DOHH2 (cell line): ENCODE data around the gene CABLES1.

Experiments used
- EZH2phosphoT487 ChIP-seq: fragments of 200-600 bp; sonication (generic); IDR thresholded peaks from 2 replicates; pipeline ENCODE4 v1.6.1; 2017; ENCODE audit warnings: borderline replicate concordance, mild to moderate bottlenecking, antibody characterized with exemption, low read length, moderate library complexity, mixed read lengths
- TF ChIP-seq, protein P1 (sequence below): fragments of 200-600 bp; sonication (generic); IDR thresholded peaks from one replicate; pipeline ENCODE4 v1.5.1; 2014; ENCODE audit warnings: antibody characterized with exemption, mild to moderate bottlenecking, low read depth, low read length; ENCODE audit not compliant: poor library complexity, severe bottlenecking

DNA sequence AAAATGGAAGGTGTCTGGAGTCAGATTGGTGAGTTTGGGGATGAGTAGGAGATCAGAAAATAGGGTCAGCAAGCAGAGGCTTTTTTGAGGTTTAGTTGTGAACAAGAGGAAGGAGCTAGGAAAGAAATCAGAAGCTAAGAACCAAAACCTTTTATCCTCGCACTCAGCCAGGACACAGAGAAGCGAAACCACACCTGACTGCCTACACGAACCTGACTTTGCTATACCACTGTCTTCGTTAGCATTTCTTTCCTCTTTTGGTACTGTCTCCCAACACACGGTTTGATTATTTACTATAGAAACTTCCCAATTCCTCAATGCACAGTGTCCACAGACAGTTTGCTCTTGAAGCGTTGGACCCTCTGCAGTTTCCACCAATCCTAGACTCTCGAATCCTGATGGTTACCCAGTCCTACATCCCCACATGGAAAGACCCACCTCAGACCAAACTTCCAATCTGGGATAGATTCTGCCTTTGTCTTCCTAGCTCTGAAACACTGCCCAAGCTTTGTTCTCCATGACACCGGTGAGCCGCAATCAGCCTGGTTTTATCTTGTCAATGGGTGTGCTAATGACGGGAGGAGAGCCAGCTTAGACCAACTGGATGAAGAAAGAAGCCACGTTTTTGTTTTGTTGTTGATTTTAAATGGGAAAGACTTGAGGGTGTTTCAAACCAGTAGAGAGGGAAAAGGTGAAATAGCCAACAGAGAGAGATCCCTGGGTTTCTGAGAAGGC, 137.4 kb downstream of the CABLES1 start:
- TF ChIP-seq, protein P1, sequence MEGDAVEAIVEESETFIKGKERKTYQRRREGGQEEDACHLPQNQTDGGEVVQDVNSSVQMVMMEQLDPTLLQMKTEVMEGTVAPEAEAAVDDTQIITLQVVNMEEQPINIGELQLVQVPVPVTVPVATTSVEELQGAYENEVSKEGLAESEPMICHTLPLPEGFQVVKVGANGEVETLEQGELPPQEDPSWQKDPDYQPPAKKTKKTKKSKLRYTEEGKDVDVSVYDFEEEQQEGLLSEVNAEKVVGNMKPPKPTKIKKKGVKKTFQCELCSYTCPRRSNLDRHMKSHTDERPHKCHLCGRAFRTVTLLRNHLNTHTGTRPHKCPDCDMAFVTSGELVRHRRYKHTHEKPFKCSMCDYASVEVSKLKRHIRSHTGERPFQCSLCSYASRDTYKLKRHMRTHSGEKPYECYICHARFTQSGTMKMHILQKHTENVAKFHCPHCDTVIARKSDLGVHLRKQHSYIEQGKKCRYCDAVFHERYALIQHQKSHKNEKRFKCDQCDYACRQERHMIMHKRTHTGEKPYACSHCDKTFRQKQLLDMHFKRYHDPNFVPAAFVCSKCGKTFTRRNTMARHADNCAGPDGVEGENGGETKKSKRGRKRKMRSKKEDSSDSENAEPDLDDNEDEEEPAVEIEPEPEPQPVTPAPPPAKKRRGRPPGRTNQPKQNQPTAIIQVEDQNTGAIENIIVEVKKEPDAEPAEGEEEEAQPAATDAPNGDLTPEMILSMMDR: no peak
- TF ChIP-seq EZH2phosphoT487: no peak
